NOMO-1 treated with DMSO at 0.1 percent for 48 hours (cell line): ENCODE results near the gene FGFBP3.
A peak's percentile ranks its signal among the peaks of the same experiment; 100 is the strongest.

Experiments used
- DNase-seq: peaks from one replicate; lab custom pipeline; 2025; ENCODE audit not compliant: unreplicated experiment; lab: John Stamatoyannopoulos, UW

The FGFBP3 gene

GRCh38 chr10:91909117-91909677 lies at the start of gene FGFBP3:
Gene FGFBP3, minus strand, starts transcription at chr10:91909486. Its CDS starts 517 bp downstream, at chr10:91908969.
- peak; percentile 56 for DNase-seq

DNA sequence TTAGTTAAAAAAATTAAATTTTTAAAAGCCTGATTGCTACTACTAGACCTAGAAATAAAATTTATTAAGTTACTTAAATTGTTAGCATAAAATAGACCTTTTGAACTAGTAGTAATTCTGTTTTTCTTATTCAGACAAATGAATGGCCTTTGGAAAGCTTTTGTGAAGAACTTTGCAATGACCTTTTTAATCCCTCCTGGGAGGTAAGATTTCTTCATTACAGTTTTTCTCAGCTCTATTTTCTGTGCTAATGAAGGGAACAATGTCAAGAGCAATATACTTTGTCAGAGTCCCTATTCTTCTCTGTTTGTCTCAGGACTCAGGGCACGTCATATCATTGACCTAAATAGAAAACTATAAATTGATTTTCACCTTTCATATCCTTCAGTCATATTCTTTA lies 47.8 kb upstream of the FGFBP3 start:
- no peak for DNase-seq

GRCh38 chr10:91955114-91955513 lies 45.8 kb upstream of the FGFBP3 start:
- no peak for DNase-seq

DNA sequence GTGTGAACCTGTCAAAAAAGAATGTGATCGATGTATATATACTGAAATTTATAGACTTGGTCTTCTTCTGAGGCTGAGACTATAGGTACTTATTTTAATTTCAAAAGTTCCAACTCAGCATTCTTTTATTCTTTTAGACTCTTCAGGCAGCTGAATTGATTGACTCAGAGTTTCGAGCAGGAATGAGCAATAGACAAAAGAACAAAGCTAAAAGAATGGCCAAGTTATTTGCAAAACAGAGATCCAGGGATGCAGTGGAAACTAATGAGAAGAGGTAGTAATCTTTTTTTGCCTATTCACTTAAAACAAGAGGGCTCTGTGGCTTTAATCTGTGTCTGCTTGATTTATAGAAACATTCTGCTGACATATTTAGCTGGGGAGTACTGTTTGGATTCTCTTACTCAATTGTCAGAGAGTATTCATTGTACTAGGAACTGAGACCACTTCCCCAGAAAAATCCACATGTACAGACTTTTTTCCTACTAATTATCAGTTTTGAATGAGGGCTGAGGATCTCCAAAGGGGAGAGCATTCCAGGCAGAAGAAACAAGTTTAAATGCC lies 44.4 kb upstream of the FGFBP3 start:
- no peak for DNase-seq

DNA sequence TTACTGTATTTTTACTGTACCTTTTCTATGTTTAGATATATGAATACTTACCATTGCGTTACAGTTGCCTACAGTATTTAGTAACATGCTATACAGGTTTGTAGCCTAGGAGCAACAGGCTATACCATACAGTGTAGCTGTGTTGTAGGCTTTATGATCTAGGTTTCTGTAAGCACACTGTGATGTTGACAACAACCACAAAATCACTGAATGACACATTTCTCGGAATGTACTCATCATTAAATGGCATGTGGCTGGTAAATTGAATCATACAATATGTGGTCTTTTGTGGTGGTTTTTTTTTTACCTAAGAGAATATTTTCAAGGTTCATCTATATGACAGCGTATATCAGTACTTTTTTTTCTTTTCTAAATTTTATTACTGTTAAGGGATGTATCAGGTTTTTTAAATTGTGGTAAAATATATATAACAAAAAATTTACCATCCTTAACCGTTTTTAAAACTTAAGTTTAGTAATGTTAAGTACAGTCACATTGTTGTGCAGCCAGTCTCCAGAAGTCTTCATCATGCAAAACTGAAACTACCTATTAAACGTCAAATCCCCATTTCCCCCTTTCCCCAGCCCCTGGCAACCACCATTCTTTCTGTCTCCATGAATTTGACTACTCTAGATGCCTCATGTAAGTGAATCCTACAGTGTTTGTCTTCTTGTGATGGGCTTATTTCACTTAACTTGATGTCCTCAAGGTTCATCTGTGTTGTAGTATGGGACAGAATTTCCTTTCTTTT lies 35.8 kb upstream of the FGFBP3 start:
- no peak for DNase-seq

DNA sequence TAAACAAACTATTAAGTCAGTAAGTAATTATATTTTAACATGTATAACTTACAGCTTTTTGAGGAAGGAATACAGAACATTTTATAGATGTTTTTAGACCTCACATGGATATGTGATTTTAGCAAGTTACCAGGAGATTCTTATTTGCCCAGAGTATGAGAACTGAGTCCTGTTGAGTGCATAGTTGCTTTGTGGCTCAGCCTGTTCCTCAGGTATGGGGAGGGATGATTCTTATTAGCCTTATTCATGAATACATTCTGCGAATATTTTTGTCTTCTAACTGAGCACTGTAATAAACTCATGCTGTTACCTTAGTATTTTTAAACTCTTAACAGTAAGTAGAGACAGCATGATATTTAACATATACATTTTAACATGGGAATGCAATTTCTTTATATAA lies 32.1 kb upstream of the FGFBP3 start:
- no peak for DNase-seq

DNA sequence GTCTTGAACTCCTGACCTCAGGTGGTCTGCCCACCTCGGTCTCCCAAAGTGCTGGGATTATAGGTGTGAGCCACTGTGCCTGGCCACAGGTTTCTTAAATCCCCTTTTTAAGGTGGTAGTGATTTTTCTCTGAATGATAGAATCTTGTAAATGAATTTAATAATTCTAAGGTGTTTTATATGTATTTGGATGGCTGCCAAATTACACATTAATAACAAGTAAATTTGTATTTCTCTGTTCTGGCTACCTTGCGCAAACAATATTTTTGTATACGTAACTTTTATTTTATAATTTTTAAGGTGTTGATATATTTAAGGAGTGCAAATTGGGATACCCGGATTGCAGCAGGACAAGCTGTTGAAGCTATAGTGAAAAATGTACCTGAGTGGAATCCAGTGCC lies 30.4 kb upstream of the FGFBP3 start:
- DNase-seq, result no peak

DNA sequence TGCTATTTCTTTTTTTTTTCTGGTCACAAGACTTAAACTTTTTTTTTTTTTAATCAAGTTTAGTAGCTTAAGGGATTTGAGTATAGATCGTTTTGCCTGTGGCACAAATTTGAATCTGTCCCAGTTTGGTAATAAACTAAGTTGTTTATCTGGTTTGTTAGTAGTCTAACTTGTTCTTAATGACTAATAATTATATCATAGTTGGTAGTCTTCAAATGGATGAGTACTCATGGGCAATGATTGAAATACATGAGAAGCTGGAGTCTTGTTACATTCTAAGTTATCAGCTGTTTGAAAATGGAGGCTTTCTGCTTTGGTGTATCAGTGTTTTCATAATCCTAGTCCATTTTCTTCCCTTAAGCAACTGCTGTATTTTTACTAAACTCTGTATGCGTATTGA lies 26.6 kb upstream of the FGFBP3 start:
- DNase-seq, result no peak

DNA sequence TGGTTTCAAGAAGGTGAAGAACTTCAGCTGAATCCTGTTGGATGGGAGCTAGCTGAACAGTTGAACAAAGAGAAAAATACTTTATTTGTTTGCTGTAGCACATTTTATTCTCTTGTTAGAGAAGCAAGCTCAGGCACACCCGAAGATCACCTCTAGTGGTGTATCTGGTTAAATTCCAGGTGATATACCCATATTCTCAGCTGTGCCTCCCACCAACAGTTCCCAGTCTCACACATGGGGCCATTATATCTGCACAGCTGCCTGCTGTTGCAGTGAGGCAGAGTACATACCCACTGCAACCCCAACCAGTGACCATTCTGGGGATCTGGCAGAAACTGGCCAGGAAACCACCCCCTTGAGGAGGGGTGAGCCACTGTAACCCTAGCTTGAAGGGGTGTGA lies 23.5 kb upstream of the FGFBP3 start:
- DNase-seq, result no peak

GRCh38 chr10:91931526-91932190 lies 22.4 kb upstream of the FGFBP3 start:
- no peak for DNase-seq

DNA sequence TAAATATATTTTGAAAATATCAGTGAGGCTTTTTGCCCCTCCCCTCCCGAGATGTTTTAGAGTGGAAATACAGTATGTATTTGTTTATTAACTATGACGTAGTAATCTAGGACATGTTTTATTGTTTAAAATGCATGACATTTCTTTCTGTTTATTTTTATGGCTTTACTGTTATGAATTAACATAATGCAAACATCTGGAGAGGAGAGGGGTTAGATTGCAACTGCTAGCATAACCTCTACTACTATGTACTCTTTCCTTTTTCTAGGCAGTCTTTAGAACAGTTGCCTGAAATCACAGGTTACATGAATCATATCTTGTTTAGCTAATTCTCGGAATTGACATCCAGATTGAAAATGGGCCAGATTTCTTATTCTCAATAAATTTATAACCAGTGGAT lies 21.7 kb upstream of the FGFBP3 start:
- DNase-seq, result no peak

- DNase-seq, result no peak
Measured at GRCh38 chr10:91925022-91925320, 15.7 kb upstream of the FGFBP3 start.

- DNase-seq, result peak; percentile 53
Measured at GRCh38 chr10:91924212-91925021, 15.1 kb upstream of the FGFBP3 start.

GRCh38 chr10:91923371-91924211 lies 14.3 kb upstream of the FGFBP3 start, which contains the start of gene BTAF1:
Gene BTAF1, plus strand, starts transcription at chr10:91923770. Its CDS starts 307 bp downstream, at chr10:91924077.
- DNase-seq, result peak; percentile 84

GRCh38 chr10:91919651-91920050 lies 10.4 kb upstream of the FGFBP3 start:
- DNase-seq, result no peak

GRCh38 chr10:91910467-91910866 lies 1.2 kb upstream of the FGFBP3 start:
- no peak for DNase-seq

DNA sequence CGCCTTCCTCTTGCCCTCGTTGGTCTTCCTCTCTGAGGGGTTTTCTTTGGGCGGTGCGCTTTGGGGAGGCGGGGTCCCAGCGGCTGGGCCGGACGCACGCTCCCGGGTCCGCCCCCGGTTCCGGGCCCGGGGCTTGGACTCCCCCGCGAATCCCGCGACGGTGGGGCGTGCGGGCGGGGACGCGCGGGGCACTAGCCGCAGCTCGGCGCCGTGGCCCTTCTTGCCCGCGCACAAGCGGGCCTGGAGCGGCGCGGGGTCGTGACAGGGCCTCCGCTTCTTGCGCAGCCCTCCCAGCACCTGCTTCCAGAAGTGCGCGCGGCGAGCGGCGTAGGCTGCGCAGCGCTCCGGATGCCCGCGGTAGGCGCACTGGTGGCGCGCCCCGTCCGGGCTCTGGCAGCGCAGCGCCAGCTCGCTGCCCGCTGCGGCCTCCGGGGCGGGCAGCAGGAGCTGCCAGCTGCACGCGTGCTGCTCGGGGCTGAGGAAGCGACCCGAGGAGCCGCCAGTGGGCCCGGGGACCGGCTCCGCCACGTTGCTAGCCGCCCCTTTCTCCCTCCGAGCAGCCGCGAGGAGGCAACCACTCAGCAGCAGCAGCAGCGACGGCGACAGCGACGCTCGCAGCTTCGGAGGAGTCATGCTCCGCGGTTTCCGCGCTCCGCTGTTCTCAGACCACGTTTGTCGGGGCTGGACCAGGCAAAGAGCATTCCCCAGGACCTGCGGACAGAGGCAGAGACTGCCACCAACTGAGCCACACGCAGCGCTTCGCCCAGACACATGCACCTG lies 759 bp downstream of the FGFBP3 start:
- peak; percentile 79 for DNase-seq

GRCh38 chr10:91907914-91908336 lies 1.4 kb downstream of the FGFBP3 start:
- peak; percentile 38 for DNase-seq

DNA sequence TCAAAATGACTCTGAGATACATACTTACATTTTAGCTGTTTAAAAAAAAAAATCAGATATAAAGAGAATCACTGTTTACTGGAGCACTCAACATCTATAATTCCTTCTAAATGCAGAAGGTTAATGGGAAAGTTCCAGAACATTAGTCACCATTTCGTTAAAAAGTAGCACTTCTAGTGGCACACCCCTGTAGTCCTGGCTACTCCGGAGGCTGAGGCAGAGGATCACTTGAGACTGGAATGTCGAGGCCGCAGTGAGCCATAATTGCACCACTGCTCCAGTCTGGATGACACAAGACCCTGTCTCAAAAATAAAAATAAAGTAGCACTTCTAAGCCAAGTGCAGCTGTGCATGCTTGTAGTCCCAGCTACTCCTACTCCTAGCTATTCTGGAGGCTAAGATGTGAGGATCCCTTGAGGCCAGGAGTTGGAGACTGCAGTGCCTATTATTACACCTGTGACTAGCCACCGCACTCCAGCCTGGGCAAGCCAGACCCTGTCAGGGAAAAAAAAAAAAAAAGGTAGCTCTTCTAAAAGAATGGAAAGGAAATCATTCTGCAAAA lies 2.2 kb downstream of the FGFBP3 start:
- no peak for DNase-seq
